GM10266 (cell line): ENCODE results near the gene CYP2W1.
A peak's percentile ranks its signal among the peaks of the same experiment; 100 is the strongest.
"Not testable (repeated sequence)": the region's sequence is repeated elsewhere in the genome, so short reads cannot be mapped to it uniquely, and the experiment has no call there.

Experiments
- DNase-seq: peaks from one replicate; pipeline ENCODE4 v3.0.0; 2012; ENCODE audit errors: extremely low spot score
- CTCF ChIP-seq: IDR thresholded peaks from 2 replicates; pipeline ENCODE4 v1.5.1; 2012; ENCODE audit warnings: mild to moderate bottlenecking, low read depth; ENCODE audit not compliant: control insufficient read depth, insufficient read depth; ENCODE audit errors: missing control alignments

CYP2W1 gene

GRCh38 chr7:1028775-1029636 lies 46.0 kb downstream of the CYP2W1 start:
- DNase-seq, result peak; percentile 89
- no peak for TF ChIP-seq CTCF

DNA sequence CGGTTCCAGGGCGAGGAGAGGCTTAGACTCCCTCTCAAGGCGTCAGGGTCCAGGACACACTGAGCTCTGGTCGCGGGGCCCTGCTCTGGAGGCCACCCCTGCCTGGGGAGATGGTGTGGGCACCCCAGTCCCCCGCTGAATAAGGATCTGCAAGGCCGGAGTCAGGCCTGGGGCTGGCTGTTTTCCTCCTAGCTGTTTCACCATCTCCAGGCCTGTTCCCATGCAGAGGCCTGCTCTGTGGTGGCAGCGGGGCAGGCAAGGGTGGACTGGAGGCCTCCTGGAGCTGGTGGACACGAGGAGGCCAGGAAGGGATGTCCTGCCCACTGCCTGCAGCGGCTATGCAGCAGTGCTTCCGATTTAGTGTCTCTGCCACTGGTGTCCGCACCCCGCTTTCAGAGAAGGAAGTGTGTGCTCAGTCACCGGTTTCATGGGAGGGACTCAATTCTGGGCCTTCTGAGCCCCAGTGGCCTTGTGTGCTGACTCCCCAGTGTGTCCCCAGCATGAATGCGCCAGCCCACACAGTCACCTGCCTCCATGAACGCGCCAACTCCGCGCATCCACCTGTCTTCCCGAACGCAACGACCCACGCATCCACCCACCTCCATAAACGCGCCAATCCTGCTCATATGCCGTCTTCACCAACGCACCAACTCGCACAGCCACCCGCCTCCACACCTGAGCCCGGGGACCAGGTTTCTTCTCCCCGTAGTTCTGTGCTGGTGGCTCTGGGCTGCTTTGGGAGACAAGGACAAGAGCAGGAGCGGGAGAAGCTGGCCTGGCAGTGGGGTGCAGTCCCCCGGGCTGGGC lies 46.9 kb downstream of the CYP2W1 start:
- TF ChIP-seq CTCF, result no peak
- no peak for DNase-seq

DNA sequence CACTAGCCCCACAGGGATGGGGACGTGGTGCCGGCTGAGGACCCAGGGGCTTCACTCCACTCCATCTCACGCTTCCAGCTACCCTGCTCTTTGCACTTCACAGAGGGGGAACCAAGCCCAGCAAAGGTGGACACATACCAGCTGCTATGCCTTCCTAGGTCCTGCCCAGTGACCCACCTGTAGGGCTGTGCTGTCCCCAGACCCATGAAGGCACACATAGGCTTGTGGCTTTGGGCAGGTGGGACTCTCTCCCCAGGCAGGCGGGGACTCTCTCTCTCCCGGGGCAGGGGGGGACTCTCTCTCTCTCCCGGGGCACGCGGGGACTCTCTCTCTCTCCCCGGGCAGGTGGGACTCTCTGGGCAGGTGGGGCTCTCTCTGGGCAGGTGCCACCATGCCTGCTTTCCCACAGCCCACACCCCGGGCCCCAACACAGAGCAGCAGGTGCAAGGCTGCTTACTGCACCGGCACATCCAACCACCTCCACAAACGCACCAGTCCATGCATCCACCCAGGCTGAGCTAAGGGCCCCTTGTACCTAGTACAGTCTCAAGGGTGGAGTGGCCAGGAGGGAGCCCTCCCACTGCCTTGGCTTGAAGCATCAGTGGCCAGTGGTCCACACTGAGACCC lies 47.6 kb downstream of the CYP2W1 start:
- DNase-seq, result no peak
- no peak for TF ChIP-seq CTCF

GRCh38 chr7:1031716-1032455 lies 48.9 kb downstream of the CYP2W1 start:
- DNase-seq, result no peak
- no peak for TF ChIP-seq CTCF

- no peak for DNase-seq
- TF ChIP-seq CTCF, result no peak
Observed at GRCh38 chr7:1032536-1033181, 49.7 kb downstream of the CYP2W1 start.

- no peak for DNase-seq
- TF ChIP-seq CTCF, result no peak
Observed at GRCh38 chr7:1033546-1034145, 50.7 kb downstream of the CYP2W1 start.

DNA sequence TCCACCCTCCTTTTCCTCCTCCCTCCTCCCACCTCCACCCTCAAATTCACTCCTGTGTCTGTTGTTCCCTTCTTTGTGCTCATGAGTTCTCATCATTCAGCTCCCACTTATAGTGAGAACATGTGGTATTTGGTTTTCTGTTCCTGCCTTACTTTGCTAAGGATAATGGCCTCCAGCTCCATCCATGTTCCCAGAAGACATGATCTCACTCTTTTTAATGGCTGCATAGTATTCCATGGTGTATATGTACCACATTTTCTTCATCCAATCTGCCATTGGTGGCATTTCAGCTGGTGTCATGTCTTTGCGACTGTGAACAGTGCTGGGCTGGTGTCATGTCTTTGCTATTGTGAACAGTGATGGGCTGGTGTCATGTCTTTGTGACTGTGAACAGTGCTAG lies 51.8 kb downstream of the CYP2W1 start:
- not testable (repeated sequence) for DNase-seq

DNA sequence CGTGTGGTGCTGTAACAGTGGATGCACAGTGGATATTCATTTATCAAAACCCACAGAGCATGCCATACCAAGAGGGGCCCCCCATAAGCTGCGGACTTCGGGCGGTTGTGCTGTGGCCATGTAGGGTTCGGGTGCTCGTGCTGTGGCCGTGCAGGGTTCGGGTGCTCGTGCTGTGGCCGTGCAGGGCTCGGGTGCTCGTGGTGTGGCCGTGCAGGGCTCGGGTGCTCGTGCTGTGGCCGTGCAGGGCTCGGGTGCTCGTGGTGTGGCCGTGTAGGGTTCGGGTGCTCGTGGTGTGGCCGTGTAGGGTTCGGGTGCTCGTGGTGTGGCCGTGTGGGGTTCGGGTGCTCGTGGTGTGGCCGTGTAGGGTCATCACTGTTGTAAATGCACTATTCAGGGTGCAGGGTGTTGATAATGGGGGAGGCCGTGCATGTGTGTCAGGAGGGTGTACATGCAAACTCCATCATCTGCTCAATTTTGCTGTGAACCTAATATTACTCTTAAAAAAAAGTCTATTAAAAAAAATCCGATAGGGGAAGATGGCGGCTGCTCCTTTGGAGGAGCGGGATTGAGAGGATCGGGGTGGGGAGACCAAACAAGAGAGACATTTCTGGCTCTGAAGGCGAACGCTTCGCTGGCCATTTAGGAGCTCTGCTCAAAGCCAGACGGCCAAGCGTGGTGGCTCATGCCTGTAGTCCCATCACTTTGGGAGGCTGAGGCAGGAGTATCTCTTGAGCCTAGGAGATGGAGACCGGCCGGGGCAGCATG lies 53.4 kb downstream of the CYP2W1 start:
- DNase-seq, result not testable (repeated sequence)
